ENCODE measurements around the gene KLRG1. TPM values are rescaled to one million over a fixed set of nuclear protein-coding genes. Genes with fewer than 3 reads are reported as not detected.
A peak's percentile ranks its signal among the peaks of the same experiment; 100 is the strongest.

The KLRG1 gene
- polyA plus RNA-seq (ENCODE audit: insufficient read length in 4 of 4), result 1 to 10 TPM; 1.5 to 3.3 (median 2.6) TPM

- DNase-seq (ENCODE audit: low read depth in 4 of 4, low spot score in 3 of 4), result no peak
These were observed at the start of gene KLRG1 for GRCh38 chr12:8989413-8989812. KLRG1 (plus strand) TSS chr12:8989546; CDS start chr12:8989636, 90 bp downstream.

GRCh38 chr12:8941691-8942478 is 47.5 kb upstream of the KLRG1 start:
- DNase-seq (ENCODE audit: low read depth in 4 of 4, low spot score in 3 of 4), result no peak

GRCh38 chr12:8943565-8944186 is 45.7 kb upstream of the KLRG1 start:
- no peak for DNase-seq (ENCODE audit: low read depth in 4 of 4, low spot score in 3 of 4)

- DNase-seq (ENCODE audit: low read depth in 4 of 4, low spot score in 3 of 4), result no peak
These were observed 42.6 kb upstream of the KLRG1 start for GRCh38 chr12:8946733-8947132.

DNA sequence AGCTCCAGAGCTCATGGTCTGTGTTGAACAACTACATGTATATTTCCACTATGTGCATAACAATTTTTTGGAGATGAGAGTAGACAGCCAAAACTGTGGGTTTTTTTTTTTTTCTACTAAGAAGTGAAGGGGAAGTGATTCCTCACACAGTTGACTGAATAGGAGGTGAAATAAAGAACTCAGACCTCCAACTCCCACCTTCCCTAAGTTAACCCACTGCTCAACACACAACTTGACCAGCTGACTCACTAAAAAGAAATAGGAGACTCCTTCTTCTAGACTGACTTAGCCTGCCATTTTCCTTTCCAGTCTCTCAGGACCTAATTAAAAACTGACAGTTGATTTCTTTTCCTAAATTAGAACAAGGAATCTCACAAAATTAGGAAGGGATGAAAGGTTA is 41.6 kb upstream of the KLRG1 start:
- DNase-seq (ENCODE audit: low read depth in 4 of 4, low spot score in 3 of 4), result no peak

DNA sequence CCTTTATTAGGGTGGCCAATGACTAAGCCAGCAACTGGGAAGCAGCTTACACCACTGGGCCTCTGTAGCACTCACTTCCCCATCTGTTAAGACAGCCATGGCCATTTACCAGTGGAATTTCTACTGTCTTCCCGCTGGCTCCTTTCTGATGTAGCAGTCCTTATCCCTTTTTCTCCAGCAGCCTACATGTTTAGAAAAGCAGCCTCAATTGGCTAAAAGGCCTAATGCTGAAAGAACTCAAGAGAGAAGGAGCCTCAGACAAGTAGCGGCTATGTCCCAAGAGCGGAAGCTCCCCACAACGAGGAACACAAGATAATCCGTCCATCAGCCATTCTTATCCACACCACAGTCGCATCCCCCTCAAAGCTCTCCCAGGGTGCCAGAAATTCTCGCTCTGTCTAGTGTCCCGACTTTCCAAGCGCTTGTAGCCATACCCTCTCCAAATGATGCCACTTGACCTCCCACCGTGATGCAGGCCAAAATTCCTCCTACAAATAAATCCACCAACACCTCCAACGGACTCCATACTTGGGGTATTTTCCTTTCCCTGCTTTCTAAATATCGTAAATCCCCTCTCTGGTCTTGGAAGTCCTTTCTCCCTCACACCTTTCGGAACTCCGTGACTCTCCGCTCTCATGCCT is 40.5 kb upstream of the KLRG1 start:
- peak in 2 of 4 donors; percentile 1 to 7 for DNase-seq (ENCODE audit: low read depth in 4 of 4, low spot score in 3 of 4)

GRCh38 chr12:8949342-8950220 is 39.8 kb upstream of the KLRG1 start, which contains the start of gene M6PR:
M6PR (minus strand) TSS chr12:8949645; CDS start chr12:8946404, 3,241 bp downstream.
- DNase-seq (ENCODE audit: low read depth in 4 of 4, low spot score in 3 of 4), result peak; percentile 88 to 91 (median 90)

DNA sequence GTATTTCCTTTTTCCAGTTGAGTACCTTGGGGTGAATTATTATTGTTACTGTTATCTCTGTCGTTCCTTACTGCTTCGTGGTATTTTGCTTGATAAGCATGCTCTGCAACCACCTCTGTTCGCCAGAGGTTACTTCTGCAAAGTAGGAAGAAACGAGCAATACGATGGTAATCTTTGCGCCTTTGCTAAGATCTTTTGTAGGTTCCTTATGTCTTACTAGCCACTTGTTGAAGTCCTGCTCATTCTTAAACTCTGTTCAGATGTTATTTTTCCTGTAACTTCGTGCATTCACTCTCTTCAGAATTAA is 39.2 kb upstream of the KLRG1 start:
- DNase-seq (ENCODE audit: low read depth in 4 of 4, low spot score in 3 of 4), result peak in 1 of 4 donors; percentile 48

- no peak for DNase-seq (ENCODE audit: low read depth in 4 of 4, low spot score in 3 of 4)
These were observed 38.5 kb upstream of the KLRG1 start for GRCh38 chr12:8950702-8951478.

DNA sequence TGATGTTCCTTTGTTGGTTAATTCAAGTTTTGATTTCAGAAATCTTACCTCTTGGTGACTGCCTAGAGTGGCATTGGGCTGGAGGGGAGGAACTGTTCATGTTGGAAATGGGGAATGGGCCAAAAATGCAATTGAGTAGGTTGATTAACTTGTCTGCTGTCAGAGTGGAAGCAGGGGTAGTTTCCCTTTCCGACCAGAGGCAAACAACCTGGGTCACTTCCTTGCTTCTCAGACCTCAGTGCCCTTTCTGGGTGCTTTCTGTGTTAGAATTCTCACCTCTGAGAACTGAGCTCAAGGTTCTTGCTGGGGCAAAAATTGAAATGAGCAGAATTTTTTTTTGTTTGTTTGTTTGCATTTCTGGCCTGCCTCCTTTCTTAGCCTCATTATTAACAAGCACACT is 37.6 kb upstream of the KLRG1 start:
- no peak for DNase-seq (ENCODE audit: low read depth in 4 of 4, low spot score in 3 of 4)

DNA sequence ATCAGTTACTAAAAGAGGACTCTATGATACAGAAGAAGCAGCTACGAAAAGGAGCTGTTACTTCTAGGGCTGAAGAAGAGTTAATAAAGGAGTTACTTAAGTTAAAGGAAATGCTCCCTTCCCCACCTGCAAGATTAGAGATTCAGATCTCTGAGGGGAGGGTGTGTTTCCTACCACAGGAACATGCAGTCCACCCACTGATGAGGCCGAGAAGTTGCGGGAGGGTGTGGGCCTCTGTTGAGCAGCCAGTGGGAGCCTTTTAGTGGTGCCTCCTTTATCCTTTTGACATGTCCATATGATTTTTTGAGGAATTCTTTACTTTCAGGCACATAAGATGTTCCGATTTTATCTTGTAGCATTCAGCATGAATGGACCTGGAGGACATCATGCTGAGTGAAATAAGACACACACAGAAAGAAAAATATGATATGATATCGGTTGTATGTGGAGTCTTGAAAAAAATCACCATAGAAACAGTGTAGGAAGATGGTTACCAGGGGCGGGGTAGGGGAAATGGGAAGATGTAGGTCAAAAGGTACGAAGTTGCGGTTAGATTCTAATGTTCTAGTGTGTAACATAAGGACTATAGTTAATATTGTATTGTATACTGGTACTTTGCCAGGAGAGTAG is 35.5 kb upstream of the KLRG1 start:
- no peak for DNase-seq (ENCODE audit: low read depth in 4 of 4, low spot score in 3 of 4)

- DNase-seq (ENCODE audit: low read depth in 4 of 4, low spot score in 3 of 4), result no peak
These were observed 33.3 kb upstream of the KLRG1 start for GRCh38 chr12:8956073-8956472.

DNA sequence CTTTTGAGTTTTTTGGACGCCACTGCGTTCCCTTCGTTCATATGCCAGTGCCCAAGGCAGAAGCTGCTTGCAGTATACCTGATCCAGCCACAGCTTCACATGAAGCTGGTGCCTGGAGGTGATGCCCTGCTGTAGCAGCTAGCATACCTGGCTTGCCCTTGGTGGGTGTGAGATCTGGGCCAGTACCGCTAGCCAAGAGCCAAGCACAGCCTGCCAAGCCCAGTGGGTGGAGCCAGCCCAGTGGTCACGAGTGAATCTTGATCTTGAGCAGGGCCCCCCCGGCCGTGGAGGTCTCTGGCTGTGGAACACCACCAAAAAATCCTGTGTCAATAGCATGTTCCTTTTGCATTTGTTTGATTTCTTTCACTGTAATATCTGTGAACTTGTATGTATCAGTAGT is 32.6 kb upstream of the KLRG1 start:
- DNase-seq (ENCODE audit: low read depth in 4 of 4, low spot score in 3 of 4), result no peak

DNA sequence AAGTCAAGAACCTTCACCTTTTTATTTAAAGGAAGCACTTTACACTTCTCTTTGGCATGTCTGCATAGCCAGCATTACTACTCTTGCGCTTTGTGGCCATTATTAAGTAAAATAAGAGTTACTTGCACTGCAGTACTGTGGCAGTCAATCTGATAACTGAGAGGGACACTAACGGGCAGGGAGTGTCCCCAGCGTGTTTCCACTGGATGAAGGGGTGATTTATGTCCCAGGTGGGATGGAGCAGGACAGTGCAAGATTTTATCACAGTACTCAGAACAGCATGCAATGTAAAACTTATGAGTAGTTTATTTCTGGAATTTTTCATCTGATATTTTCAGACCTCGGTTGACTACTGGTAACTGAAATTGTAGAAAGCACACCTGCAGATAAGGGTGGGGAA is 31.8 kb upstream of the KLRG1 start:
- DNase-seq (ENCODE audit: low read depth in 4 of 4, low spot score in 3 of 4), result no peak

DNA sequence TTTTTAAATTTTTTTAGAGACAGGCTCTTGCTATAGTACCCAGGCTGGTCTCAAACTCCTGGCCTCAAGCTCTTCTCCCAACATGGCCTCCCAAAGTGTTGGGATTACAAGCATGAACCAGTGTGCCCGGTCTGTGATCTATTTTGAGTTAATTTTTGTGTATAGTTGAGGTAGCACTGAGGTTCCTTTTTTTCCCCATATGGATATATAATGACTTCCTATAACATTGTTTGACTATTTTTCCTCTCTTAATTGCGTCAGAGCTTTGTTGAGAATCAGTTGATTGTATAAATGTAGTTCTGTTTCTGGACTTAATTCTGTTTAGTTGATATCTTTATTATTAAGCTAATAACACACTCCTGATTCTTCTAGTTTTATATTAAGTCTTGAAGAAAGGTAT is 31.3 kb upstream of the KLRG1 start:
- no peak for DNase-seq (ENCODE audit: low read depth in 4 of 4, low spot score in 3 of 4)

GRCh38 chr12:8960176-8960575 is 29.2 kb upstream of the KLRG1 start:
- DNase-seq (ENCODE audit: low read depth in 4 of 4, low spot score in 3 of 4), result no peak

DNA sequence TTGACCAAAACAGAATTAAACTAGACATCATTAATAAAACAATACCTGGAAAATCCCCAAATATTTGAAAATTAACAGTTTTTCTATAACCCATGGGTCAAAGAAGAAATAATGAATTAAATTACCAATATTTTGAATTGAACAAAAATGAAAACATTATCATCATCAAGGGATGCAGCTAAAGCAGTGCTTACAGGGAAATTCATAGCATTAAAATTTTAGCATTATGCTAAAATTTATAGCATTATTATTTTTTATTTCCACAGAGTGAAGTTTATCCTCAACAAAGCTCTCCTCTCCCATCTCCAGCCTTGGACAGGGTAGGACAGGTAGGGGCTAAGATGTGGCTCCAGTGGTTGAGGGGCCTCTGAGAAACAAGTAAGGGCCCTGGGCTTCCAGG is 20.6 kb upstream of the KLRG1 start:
- no peak for DNase-seq (ENCODE audit: low read depth in 4 of 4, low spot score in 3 of 4)

DNA sequence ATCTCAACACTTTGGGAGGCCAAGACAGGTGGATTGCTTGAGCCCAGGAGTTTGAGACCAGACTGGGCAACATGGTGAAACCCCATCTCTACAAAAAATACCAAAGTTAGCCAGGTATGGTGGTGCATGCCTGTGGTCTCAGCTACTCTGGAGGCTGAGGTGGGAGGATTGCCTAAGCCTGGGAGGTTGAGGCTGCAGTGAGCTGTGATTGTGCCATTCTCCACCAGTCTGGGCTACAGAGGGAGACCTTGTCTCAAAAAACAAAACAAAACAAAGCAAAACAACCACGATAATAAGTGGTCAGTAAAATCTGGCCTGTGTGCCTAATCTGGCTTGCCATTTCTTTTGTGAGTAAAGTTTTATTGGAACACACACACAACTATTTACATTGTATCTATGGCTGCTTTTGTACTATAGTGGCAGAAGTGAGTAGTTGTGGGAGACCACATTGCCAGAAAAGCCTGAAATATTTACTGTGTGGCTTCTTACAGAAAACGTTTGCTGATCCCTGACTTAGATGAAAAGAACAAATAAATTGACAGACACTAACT is 19.4 kb upstream of the KLRG1 start:
- no peak for DNase-seq (ENCODE audit: low read depth in 4 of 4, low spot score in 3 of 4)

- DNase-seq (ENCODE audit: low read depth in 4 of 4, low spot score in 3 of 4), result no peak
These were observed 18.9 kb upstream of the KLRG1 start for GRCh38 chr12:8970432-8970831.

All from right renal pelvis (tissue), 4 donors.